ENCODE data around the gene TMEM132D.

DNA sequence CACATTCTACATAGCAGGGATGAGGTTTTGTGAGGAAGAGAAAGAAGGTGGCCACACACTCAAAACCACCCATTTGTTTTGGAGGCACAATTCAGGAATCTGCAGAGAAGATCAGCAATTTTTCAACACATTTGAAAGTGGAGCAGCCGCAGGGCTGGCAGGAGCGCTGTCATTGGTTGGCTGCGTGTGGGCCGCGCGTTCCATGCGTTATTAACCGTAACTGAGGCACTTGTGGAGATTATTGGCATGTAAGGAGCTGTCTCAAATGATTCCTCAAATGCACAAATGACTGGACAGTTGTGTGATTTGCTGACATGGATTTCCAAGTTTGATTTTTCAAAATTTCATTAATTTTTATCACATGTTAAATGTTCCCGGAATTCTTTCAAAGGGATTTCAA is 318.5 kb downstream of the TMEM132D start:
- TF ChIP-seq CTCF (IDR thresholded peaks at IDR 0.05) (no peak), POLR2A (IDR thresholded peaks at IDR 0.05) (no peak)

Measured in body of pancreas (tissue), 4 donors.